T follicular helper cell (primary cell): ENCODE measurements around the gene GPR75.

Experiments used
- DNase-seq: peaks from one replicate; pipeline ENCODE4 v3.0.0-alpha.2; 2020; ENCODE audit warnings: low read depth
- total RNA-seq, 2 experiments: gene quantifications; one replicate each; lab custom pipeline; 2026; lab: John Stamatoyannopoulos, UW

Gene GPR75
- 1.9 to 2.4 reads per million in 2 experiments for total RNA-seq

DNA sequence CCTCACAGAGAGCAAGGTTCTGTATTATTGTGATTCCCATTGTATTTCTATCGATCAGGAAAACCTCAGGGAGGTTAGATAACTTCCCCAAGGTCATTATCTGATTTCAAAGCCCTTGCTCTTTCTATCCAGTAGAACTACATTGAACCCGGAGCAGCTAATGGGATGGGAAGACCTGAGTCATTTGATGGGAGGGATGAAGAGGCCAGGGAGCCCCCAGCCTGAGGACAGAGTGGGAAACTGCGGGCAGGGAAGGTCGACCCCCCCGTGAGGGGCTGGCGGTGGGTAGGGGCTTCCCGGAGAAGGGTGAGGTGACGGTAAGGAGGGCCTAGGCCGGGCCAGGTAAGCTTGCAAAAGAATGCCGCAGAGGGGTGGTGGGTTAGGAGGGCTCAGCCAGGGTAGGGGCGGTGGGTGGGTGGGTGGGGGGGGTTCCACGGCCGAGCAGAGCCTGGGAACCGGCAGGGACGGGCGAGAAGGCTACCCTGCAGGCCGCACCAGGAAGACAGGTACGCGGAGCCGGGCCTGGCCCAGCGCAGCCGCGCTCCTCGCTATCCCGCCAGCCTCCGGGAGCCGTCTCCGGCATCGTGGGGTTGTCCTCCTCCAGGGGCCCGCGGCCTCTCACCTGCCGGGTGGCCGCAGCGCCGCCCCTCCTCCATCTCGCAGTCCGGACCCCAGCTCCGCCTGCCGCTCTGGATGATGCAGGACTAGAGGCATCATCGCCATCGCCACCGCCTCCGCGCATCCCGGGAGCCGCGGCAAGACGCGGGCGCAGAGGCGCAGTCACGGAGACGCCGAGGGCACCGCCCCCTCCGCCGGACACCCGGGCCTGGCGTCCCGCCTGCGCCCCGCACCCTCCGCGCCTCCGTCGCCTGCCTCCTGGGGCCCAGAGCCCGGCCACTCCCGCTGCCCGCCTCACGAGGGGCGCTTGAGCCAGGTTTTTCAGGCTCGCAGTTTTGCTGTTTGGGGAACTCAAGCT lies at the start of gene GPR75:
TSS of gene GPR75 (minus strand) at position 762 of the 976 bp plus-strand sequence. CDS start 5,211 bp downstream, outside the sequence.
- DNase-seq, result no peak

DNA sequence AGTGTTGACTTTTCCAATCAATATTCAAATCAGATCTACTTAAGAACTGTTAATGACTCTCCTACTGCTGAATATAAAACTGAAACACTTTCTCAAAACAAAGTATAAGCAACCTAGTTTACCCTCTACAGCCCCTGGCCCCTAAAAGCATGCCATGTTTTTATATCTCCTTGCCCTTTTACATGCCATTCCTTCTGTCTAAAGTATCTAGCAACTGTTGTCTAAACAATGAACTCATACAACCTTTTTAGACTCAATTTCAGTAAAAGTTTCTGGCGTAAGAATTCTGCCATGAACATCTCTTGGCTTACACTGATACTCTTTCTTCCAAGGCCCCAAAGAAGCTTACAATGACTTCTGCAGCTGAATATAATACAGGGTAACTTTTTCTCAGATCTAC lies 47.8 kb upstream of the GPR75 start:
- no peak for DNase-seq

DNA sequence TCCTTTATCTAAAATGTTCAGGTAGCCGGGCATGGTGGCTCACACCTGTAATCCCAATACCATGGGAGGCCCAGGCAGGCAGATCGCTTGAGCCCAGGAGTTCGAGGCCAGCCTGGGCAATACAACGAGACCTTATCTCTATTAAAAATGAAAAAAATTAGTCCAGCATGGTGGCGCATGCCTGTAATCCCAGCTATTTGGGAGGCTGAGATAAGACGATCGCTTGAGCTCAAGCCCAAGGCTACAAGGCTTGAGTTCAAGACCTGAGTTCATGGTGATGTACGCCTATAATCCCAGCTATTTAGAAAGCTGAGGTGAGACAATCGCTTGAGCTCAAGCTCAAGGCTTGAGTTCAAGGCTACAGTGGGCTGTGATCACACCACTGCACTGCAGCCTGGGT lies 45.6 kb upstream of the GPR75 start:
- DNase-seq, result no peak

DNA sequence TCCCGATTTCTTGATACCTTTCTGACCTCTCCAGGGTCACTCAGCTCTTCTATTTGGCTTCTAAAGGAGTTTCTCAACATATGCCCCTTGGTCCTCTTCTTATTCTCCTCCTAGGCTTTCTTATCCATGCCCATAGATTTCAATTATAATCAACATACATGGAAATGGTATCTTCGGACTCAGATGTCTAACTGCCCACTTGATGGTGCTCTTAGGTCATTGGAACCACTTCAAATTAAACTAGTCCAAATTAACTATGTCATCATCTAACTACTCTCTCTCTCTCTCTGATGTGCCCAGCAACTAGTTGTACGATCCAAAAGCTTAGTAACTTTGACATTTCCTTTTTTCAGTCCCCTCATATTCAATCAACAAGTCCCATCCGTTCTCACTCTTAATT lies 43.2 kb upstream of the GPR75 start:
- DNase-seq, result no peak

DNA sequence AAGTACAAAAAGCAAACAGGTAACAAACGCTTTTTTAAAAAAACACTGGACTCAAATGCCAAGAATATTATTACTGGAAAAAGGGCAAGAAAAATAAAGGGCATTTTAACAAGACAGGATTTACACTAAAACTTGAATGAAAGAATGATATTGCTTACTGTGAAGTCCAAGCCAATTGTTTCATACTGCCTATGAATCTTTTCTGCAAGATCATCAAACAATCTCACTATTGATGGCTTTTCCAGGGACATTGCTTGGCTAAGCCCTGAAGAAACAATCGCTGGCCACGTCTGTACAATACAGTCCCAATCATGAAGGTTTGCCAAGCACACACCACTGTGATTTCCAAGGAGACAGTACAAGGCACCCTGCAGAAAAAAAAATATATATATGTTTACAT lies 41.4 kb upstream of the GPR75 start:
- no peak for DNase-seq

DNA sequence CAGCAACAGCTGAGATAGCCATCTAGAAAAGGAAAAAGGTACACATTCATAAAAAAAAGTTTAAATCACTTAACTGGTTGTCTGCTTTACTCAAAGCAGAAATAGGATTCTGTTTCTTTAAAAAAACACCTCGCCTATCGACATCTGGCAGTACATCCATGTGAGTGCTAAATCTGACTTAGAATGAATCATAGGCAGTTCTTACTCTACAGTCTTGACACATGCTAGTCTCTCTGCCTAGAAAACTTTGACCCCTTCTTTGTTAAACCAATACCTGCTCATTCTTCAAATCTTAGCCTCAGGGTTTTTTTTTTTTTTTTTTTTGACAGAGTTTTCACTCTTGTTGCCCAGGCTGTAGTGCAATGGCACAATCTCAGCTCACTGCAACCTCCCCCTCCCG lies 37.1 kb upstream of the GPR75 start:
- DNase-seq, result no peak

DNA sequence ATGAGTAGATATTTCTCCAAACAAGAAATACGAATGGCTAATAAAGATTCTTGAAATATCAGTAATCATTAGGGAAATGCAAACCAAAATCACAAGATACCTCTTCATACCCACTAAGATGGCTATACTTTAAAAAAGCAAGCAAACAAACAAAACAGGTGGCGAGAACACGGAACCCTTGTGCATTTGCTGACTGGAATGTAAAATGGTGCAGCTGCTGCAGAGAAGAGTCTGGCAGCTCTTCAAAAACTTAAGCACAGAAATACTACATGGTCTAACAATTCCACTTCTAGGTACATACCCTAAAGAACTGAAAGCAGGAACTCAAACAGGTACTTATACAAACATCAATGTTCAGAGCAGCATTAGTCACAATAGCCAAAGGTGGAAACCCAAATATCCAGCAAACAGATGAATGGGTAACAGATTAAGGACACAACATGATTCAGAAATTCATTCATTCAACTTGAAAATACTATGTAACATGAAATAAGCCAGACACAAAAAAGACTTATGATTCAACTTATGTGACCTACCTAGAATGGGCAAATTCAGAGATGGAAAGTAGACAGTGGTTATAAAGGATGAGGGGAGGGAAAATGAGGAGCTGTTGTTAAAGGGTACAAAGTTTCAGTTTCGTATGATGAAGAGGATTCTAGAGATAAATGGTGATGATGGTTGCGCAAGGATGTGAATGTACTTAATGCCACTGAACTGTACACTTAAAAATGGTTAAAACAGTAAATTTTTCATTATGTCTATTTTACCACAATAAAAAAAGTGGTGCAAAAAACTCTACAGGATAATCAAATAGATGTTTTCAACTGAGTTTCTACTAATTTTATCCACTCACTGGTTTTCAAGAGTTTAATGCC lies 26.9 kb upstream of the GPR75 start:
- no peak for DNase-seq

DNA sequence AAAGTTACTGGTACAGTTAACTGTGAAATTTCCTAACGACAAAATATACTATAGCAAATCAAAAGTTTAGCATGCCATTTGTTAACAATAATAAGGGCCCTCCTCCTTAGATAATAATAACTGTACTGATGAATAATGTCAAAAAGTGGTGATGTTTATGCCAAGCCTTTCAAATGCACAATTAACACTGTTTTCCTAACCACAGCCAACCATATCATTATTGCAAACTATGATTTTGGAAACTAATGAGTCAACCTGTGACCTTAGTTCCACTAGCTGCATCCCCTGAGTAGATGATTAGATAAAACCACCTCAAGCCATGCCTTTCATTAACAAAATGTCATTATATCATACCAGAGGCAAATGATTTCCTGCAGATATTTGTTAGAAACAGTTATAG lies 25.1 kb upstream of the GPR75 start:
- DNase-seq, result no peak

DNA sequence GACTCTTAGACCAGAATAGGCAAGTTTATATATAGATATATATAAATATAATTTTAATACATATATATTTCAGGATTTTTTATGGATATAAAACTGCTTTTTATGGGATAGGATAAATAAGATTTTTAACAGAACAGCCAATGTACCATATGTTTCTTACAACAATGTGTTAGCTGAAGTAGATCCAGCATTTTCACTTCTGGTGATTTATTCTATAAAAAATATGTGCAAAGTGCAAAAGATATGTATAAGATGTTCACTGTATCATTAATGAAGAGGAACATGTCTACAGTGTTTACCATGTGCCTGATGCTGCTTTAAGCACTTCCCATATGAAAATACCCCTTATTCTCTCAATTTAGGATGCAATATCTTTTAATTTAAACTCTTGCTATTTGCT lies 22.2 kb upstream of the GPR75 start:
- no peak for DNase-seq

DNA sequence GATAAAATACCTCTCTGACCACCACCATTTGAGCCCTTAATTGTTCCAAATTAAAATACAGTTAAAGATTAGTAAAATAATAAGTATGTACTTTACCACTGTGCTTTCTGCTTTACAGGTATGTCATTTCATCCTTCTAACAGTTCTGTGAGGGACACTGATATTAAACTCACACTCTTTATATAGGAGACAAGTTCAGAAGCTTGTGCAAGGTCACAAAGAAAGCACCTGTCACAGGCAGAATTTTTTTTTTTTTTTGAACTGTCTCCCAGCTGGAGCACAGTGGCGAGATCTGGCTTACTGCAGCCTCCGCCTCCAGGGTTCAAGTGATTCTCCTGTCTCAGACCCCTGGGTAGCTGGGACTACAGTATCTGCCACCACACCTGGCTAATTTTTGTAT lies 21.6 kb upstream of the GPR75 start:
- no peak for DNase-seq

DNA sequence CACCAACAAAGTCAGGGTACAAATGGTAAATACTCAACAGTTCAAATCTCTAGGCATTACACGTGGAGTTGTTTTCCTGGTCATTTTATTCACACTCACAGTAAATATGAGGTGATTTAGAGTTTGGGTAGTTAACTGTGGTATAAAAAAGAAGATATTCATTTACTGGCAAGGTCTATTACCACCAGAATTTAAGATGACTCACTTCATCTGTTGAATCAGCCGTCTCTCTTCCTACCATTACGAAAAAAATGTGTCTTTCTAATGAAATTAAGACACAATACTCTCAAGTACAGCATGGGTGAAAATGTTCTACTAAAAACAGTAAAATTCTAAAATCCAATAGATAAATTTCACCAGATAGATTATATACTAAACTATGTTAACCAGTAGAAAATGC lies 21.0 kb upstream of the GPR75 start:
- DNase-seq, result no peak

DNA sequence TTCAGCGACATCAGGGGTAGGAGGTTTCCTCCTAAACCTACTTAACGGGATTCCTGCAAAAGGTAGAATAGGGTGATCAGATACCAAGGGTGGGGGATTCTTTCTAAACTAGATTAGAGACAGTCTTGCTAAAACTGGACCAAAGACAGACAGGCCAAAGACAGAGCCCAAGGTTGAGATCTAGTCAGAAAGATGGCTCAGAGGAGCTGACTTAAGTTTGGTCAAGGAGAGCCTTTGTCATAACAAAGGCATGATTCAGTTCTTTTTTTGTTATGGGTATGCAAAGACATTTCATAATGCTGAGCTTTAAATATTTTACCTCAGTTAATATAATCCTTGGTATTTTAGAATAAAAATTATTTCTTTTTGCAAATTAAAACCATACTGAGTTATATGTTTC lies 17.8 kb upstream of the GPR75 start:
- no peak for DNase-seq

DNA sequence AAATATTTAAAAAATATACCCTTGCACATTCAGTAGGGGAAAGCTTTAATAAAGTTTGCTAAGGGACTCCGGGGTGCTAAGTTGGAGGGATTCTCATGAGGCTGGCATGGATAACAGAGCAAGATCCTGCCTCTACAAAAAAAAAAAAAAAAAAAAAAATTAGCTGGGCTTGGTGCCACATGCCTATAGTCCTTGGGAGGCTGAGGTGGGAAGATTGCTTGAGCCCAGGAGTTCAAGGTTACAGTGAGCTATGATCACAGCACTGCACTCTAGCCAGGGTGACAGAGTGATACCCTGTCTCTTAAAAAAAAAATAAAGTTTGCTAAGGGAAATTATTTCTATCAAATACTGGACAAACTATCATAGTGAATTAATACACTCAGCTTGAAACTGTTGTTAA lies 17.3 kb upstream of the GPR75 start:
- DNase-seq, result no peak

DNA sequence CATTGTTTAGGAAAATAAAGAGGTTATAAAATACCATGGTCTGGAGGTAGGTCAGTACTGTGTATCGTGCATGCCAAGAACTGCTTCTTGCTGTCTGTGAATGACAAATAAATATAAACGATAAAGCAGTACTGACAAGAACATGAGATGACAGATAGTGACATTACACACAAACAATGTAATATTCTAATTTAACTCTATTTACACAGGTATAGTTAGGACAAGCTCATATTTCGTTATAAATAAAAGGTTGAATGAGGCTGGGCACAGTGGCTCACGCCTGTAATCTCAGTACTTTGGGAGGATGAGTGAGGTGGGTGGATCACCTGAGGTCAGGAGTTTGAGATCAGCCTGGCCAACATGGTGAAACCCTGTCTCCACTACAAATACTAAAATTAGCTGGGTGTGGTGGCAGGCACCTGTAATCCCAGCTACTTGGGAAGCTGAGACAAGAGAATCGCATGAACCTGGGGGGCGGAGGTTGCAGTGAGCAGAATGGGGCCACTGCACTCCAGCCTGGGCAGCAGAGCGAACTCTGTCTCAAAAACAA lies 14.7 kb upstream of the GPR75 start:
- DNase-seq, result no peak

DNA sequence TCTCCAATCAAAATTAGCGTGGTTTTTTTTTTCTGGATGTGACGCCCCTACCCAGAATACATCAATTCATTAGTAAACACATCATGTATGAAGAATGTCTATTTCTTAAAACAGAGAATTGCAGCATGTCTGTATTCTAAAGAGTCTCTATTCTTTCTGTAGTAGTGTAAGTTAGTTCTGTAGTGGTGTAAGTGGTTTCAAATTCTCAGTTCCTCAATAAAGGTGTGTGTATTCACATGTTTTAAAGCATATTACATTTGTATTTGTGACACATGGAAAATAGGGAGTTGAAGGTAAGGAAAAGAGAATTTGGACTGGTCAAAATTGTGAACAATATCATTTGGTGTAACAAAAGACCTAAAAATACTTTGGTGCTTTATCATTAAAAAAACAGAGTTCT lies 8.0 kb upstream of the GPR75 start:
- DNase-seq, result no peak

DNA sequence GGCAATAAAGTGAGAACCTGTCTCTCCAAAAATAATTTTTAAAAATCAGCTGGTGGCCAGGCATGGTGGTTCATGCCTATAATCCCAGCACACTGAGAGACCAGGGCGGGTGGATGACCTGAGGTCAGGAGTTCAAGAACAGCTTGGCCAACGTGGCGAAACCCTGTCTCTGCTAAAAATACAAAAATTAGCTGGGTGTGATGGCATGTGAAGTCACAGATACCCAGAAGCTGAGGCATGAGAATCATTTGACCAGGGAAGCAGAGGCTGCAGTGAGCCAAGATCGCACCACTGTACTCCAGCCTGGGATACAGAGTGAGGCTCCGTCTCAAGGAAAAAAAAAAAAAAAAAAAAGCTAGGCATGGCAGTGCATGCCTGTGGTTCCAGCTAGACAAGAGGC lies 7.4 kb upstream of the GPR75 start:
- DNase-seq, result no peak

DNA sequence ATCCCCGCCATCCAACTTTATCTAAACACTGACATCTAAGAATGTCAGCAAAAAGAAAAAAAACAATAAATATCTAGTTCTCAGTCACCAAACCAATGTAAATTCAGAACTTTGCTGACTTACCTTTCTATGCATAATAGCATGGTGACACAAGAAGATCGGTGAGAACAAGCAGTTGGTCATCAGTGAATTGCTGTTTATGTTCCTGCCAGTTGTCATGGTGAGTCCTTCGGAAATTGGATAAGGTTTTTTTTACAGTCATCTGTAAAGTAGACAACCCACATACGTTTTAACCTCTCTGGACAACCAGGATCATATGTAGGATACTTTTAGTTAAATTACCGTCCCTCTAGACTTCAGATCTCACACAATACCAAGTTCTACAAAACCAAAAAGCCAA lies 6.2 kb upstream of the GPR75 start:
- no peak for DNase-seq

DNA sequence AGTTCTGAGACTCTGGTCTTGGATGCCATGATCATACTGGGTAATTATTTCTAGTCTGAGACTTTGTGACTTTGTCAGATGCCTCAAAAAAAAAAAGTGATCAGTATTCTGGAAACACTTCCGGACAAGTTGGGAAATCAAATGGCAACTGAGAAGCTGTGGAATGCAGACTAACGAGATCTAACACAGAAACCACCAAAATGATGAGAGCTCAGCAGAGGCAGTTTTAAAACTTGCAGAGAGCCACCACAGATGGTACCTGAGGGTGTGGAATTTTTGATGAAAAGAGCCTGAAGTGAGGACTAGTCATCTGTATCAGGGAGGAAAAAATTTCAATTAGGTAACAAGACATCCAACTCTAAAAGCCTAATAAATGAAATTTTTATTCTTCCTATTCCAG lies 5.5 kb upstream of the GPR75 start:
- DNase-seq, result no peak

DNA sequence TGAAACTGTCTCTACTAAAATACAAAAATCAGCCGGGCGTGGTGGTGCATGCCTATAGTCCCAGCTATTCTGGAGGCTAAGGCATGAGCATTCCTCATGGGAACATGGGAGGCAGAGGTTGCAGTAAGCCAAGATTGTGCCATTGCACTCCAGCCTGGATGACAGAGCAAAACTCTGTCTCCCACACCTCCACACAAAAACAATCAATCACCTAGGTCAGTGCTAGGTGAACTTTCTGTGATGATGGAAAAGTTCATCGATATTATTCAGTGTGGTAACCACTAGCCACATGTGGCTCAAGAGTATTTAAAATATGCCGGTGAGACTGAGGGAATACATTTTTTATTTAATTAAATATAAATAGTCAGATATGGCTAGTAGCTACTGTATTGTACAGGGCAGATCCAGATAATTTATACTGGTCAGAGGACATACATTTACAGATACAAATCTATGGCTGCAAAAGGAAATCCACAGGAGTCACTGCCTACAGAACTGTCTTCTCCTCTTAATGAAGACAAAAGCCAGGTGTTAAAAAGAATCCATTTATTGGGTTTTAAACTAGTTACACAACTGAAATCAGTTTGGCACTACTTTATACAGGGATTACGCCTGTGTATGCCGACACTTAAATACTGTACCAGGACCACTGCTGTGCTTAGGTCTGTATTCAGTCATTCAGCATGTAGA lies 3.9 kb upstream of the GPR75 start:
- no peak for DNase-seq

DNA sequence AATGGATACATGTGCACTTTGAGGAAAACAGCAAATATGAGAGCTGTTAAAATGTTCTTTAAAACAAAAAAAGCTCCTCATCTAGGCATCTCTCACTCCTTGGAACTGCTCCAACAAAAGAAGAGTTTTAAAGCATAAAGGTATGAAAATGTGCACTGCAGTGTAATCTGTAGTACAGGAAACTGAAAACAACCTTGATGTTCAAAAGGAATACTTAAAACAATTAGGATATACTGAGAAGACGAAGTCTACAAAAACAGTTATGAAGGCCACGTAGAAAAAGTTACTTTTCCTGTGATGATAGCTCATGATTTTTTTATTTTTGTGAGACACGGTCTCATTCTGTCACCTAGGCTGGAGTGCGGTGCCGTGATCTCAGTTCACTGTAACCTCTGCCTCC lies 2.1 kb upstream of the GPR75 start:
- DNase-seq, result no peak

DNA sequence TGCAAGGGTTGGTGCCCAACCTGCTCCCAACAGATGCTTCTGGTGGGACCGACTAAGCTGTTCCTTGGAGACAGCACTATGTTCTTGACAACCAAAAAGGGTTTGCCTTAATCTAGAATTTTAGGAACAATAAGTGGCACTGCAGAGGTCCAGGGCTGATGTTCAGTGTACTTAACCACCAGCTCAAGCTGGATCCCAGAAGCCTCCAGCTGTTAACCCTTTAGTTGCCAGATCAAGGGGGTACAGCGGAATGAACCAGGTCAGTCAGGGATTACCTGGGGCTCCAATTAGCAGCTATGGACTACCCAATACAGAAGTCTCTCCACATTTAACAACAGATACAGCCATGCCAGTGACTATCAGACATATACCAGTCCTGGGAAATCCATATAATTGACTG lies 3.5 kb downstream of the GPR75 start:
- no peak for DNase-seq

DNA sequence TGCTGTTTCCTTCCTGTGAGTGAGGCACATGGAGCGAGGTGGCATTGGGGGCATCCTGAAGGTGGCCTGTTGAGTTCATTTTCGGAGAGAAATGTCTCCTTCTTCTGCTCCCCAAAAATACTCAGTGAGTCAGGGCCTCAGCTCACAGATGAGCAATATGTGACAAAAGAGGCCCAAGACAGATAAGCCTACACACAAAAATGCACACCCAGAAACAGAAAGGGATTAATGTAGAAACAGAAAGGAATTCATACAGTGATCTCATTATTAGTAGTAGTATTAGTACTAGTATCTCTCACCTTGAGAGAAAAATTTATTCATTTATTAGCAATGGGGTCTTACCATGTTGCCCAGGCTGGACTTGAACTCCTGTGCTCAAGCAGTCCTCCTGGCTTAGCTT lies 5.1 kb downstream of the GPR75 start:
- no peak for DNase-seq
